HL-60/S4 (cell line): ENCODE results near the gene MRPL18.
"Not testable (repeated sequence)": the region's sequence is repeated elsewhere in the genome, so short reads cannot be mapped to it uniquely, and the experiment has no call there.

Source experiments
- in situ Hi-C: fragments of 300-500 bp; cut with MboI; formaldehyde crosslinking; loops from 2 replicates; pipeline ENCODE4 v1.14.3; 2022; ENCODE audit warnings: low sequenced_read_pairs

MRPL18 gene

GRCh38 chr6:159790149-159790955 lies at the start of gene MRPL18:
MRPL18 (plus strand) TSS chr6:159790467; CDS start chr6:159790588, 121 bp downstream.
- in situ Hi-C loops, result no loop called here

GRCh38 chr6:159742165-159742564 lies 48.1 kb upstream of the MRPL18 start:
- in situ Hi-C loops, result no loop called here

- in situ Hi-C loops, result no loop called here
These were observed 45.2 kb upstream of the MRPL18 start for GRCh38 chr6:159745081-159745480.

- in situ Hi-C loops, result no loop called here
These were observed 43.5 kb upstream of the MRPL18 start for GRCh38 chr6:159746759-159747158.

GRCh38 chr6:159748127-159748526 lies 42.1 kb upstream of the MRPL18 start:
- in situ Hi-C loops, result not testable (repeated sequence)

- in situ Hi-C loops, result no loop called here
These were observed 38.8 kb upstream of the MRPL18 start for GRCh38 chr6:159751448-159751847.

- in situ Hi-C loops, result no loop called here
These were observed 37.0 kb upstream of the MRPL18 start for GRCh38 chr6:159753081-159753872.

GRCh38 chr6:159754401-159754800 lies 35.9 kb upstream of the MRPL18 start:
- in situ Hi-C loops, result no loop called here

- in situ Hi-C loops, result no loop called here
These were observed 35.0 kb upstream of the MRPL18 start for GRCh38 chr6:159754959-159755914.

- in situ Hi-C loops, result no loop called here
These were observed 33.8 kb upstream of the MRPL18 start for GRCh38 chr6:159756508-159756907.

- in situ Hi-C loops, result no loop called here
These were observed 32.0 kb upstream of the MRPL18 start for GRCh38 chr6:159758031-159759001.

GRCh38 chr6:159759645-159760044 lies 30.6 kb upstream of the MRPL18 start:
- in situ Hi-C loops, result no loop called here

GRCh38 chr6:159760602-159761057 lies 29.6 kb upstream of the MRPL18 start:
- in situ Hi-C loops, result no loop called here

GRCh38 chr6:159761129-159761872 lies 29.0 kb upstream of the MRPL18 start:
- in situ Hi-C loops, result no loop called here

- in situ Hi-C loops, result no loop called here
These were observed 28.2 kb upstream of the MRPL18 start, which contains the start of gene ACAT2 for GRCh38 chr6:159761873-159762680. ACAT2 (plus strand) TSS chr6:159762045; CDS start chr6:159762088, 43 bp downstream.

- in situ Hi-C loops, result no loop called here
These were observed 27.5 kb upstream of the MRPL18 start for GRCh38 chr6:159762681-159763293.

GRCh38 chr6:159766906-159767305 lies 23.4 kb upstream of the MRPL18 start:
- in situ Hi-C loops, result no loop called here

- in situ Hi-C loops, result no loop called here
These were observed 20.8 kb upstream of the MRPL18 start for GRCh38 chr6:159769470-159769869.
